ENCODE measurements around the gene CHRNB4. TPM values are rescaled to one million over a fixed set of nuclear protein-coding genes. Genes with fewer than 3 reads are reported as not detected.

Gene CHRNB4
- total RNA-seq, 2 donors from 2014 or later = 0.22 to 0.70 TPM

DNA sequence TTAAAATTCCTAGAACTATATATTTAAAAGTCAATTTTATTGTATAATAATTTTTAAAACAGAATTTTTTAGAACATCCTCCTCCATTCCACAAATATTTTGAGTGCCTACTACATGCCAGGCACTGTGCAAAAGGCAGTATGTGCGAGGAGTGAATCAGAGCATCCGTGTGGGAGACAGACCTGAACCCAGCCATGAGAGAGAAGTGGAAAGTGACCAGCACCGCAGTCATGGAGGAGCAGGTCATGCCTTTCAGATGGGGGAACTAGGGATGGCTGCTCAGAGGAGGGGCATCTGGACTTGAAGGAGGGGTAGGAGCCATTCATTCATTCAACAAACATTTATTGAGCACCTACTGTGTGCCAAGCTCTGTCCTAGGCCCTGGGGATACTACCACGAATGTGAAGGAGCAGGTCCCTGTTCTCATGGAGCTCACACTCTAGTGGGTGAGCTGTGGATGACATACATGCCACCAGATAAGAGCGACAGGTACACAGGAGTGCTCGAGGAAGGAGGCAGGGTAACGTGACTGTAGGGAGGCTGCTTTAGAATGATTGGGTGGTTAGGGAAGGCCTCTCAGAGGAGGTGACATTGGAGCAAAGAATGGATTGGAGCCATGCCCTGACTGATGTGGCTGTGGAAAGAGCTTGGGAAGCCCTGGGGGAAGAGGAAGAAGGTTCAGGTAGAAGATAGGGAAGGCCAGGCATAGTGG is 17.1 kb downstream of the CHRNB4 start:
- Histone ChIP-seq H3K4me3 (ENCODE audit: low read length) (no peak overlapping the region), H3K9me3 (ENCODE audit: control insufficient read depth, low read length) (no peaks in the 10 kb centered on the region), H3K36me3 (ENCODE audit: control insufficient read depth, insufficient read depth, low read length) (no peaks in the 10 kb centered on the region), H3K27me3 (ENCODE audit: control insufficient read depth, insufficient read depth, low read length, poor library complexity, severe bottlenecking) (peaks cover 42% of the 10 kb centered on the region), H3K9ac (ENCODE audit: extremely low read depth, low read length, poor library complexity, severe bottlenecking) (no peak overlapping the region), H3K4me1 (ENCODE audit: control insufficient read depth, insufficient read depth, low read length) (no peaks in the 10 kb centered on the region), H3K27ac (ENCODE audit: low read depth, low read length) (no peak overlapping the region)
- no peaks in the 10 kb centered on the region for H3K36me3 Mint-ChIP-seq (ENCODE audit: low read depth)
- peaks cover 39% of the 10 kb centered on the region for H3K27me3 Mint-ChIP-seq (ENCODE audit: insufficient read depth)
- TF ChIP-seq, protein P1, sequence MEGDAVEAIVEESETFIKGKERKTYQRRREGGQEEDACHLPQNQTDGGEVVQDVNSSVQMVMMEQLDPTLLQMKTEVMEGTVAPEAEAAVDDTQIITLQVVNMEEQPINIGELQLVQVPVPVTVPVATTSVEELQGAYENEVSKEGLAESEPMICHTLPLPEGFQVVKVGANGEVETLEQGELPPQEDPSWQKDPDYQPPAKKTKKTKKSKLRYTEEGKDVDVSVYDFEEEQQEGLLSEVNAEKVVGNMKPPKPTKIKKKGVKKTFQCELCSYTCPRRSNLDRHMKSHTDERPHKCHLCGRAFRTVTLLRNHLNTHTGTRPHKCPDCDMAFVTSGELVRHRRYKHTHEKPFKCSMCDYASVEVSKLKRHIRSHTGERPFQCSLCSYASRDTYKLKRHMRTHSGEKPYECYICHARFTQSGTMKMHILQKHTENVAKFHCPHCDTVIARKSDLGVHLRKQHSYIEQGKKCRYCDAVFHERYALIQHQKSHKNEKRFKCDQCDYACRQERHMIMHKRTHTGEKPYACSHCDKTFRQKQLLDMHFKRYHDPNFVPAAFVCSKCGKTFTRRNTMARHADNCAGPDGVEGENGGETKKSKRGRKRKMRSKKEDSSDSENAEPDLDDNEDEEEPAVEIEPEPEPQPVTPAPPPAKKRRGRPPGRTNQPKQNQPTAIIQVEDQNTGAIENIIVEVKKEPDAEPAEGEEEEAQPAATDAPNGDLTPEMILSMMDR (conservative IDR thresholded peaks at IDR 0.05) = no peak
- no peak overlapping the region for H3K4me3 Mint-ChIP-seq
- H3K4me1 Mint-ChIP-seq = no peaks in the 10 kb centered on the region
- H3K27ac Mint-ChIP-seq = no peak overlapping the region
- WGBS, 2 experiments (ENCODE audit: insufficient coverage in 1 of 2, insufficient read length in 1 of 2) = 88 to 90% methylated on average over 4 to 7 of the region's 7 CpGs
- H3K9me3 Mint-ChIP-seq = no peaks in the 10 kb centered on the region
- DNase-seq = no peak

DNA sequence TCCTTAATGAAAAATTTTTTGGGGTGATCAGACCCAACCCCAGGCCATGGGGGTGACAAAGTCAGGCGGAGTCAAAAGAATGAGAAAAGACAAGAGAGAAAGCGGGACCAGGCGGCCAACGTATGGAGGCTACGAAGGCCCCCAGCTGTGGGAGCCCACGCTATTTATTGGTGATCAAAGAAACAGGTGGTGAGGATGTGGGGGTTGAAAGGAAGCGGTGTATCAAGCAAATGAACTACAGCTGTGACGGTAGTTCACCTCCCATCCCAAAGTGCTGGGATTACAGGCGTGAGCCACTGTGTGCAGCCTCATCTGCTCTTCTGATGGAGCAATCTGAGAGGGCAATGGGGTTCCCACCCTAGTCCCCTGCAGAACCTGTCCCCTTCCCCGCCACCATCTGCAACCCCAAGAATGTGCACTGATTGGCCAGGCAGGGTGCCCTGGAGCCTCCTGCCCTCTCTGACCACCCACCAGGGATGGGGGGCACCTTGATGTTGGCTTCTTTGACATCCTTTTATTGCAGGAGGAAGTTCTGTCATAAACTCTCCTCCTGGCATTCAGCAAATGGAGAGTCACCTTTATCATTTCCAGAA is 19.1 kb downstream of the CHRNB4 start:
- no peak overlapping the region for H3K4me3 ChIP-seq (ENCODE audit: low read length)
- no peaks in the 10 kb centered on the region for H3K4me1 ChIP-seq (ENCODE audit: control insufficient read depth, insufficient read depth, low read length)
- H3K9ac ChIP-seq (ENCODE audit: extremely low read depth, low read length, poor library complexity, severe bottlenecking) = no peak overlapping the region
- TF ChIP-seq, protein P1 (conservative IDR thresholded peaks at IDR 0.05) = no peak
- WGBS, 2 experiments (ENCODE audit: insufficient coverage in 1 of 2, insufficient read length in 1 of 2) = 83 to 86% methylated on average over 8 to 10 of the region's 10 CpGs
- no peak overlapping the region for H3K27ac Mint-ChIP-seq
- H3K27me3 Mint-ChIP-seq (ENCODE audit: insufficient read depth) = peaks cover 44% of the 10 kb centered on the region
- DNase-seq = no peak
- no peak overlapping the region for H3K27ac ChIP-seq (ENCODE audit: low read depth, low read length)
- H3K27me3 ChIP-seq (ENCODE audit: control insufficient read depth, insufficient read depth, low read length, poor library complexity, severe bottlenecking) = peaks cover 46% of the 10 kb centered on the region
- no peaks in the 10 kb centered on the region for H3K36me3 ChIP-seq (ENCODE audit: control insufficient read depth, insufficient read depth, low read length)
- H3K36me3 Mint-ChIP-seq (ENCODE audit: low read depth) = no peaks in the 10 kb centered on the region
- no peaks in the 10 kb centered on the region for H3K4me1 Mint-ChIP-seq
- peak overlapping the region; percentile 61 for H3K4me3 Mint-ChIP-seq
- H3K9me3 ChIP-seq (ENCODE audit: control insufficient read depth, low read length) = no peaks in the 10 kb centered on the region
- no peaks in the 10 kb centered on the region for H3K9me3 Mint-ChIP-seq

DNA sequence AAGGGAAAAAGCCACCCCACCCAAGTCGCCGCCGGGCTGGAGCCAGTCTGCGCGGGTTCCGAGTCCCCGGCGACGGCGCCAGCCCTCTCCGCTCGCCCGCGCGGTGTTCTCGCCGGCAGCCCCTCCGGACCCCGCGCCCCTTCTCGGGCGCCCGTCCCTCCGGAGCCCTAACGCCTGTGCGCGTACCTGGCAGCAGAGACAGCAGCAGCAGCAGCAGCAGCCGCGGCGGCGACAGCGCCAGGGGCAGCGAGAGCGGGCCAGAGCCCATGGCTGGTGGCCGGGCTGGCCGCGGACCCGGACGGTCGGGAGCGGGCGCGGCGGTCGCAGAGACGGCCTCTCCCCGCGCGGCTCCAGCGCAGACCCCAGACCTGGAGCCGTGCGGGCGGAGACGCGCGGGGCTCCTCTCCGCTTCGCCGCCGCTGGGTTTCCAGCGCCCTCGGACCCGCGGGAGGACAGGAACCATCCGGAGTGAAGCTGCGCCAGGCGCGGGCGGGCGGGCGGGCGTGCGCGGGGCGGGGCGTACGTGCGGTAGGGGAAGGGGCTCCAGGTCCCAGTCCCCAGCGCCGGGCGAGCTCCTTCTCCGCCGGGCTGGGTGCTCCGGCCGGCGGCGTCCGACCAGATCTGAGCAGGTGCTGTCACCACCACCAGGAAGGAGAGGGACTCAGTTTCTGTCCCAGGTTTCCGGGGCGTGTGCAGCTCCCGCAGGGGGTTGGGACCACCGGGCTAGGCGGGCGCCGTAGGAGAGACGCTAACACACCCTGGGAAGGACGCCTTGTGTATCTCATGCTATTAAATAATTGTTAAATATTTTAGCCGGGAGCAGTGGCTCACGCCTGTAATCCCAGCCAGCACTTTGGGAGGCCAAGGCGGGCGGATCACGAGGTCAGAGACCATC is 20.2 kb downstream of the CHRNB4 start, which contains the start of gene CHRNA3:
CHRNA3 (minus strand) TSS at position 470 of the 895 bp plus-strand sequence; CDS start at position 268, 202 bp downstream.
- Histone ChIP-seq H3K4me1 (ENCODE audit: control insufficient read depth, insufficient read depth, low read length) (no peaks in the 10 kb centered on the region), H3K4me3 (ENCODE audit: low read length) (peak within 1 kb of the TSS; percentile 76), H3K27me3 (ENCODE audit: control insufficient read depth, insufficient read depth, low read length, poor library complexity, severe bottlenecking) (peaks cover 46% of the 10 kb centered on the region), H3K36me3 (ENCODE audit: control insufficient read depth, insufficient read depth, low read length) (no peaks in the 10 kb centered on the region), H3K27ac (ENCODE audit: low read depth, low read length) (no peak within 1 kb of the TSS), H3K9ac (ENCODE audit: extremely low read depth, low read length, poor library complexity, severe bottlenecking) (no peak within 1 kb of the TSS), H3K9me3 (ENCODE audit: control insufficient read depth, low read length) (no peaks in the 10 kb centered on the region)
- H3K4me1 Mint-ChIP-seq = no peaks in the 10 kb centered on the region
- H3K4me3 Mint-ChIP-seq = peak within 1 kb of the TSS; percentile 61
- peaks cover 44% of the 10 kb centered on the region for H3K27me3 Mint-ChIP-seq (ENCODE audit: insufficient read depth)
- no peak within 1 kb of the TSS for H3K27ac Mint-ChIP-seq
- TF ChIP-seq, protein P1 (conservative IDR thresholded peaks at IDR 0.05) = no peak
- 1 to 3% methylated on average over 19 to 102 of the region's 102 CpGs for WGBS, 2 experiments (ENCODE audit: insufficient coverage in 1 of 2, insufficient read length in 1 of 2)
- peak; percentile 84 for DNase-seq
- no peaks in the 10 kb centered on the region for H3K9me3 Mint-ChIP-seq
- no peaks in the 10 kb centered on the region for H3K36me3 Mint-ChIP-seq (ENCODE audit: low read depth)

Data from endodermal cell (in vitro differentiated cells).